Fibroblast of lung (primary cell): ENCODE results near the gene RETNLB.

ENCODE experiments used
- CTCF ChIP-seq, 2 donors: IDR thresholded peaks in 1 of 2; conservative IDR thresholded peaks in 1 of 2; 1 replicate in 1 of 2; 2 replicates in 1 of 2; pipeline ENCODE4 v1.5.1; 2011 to 2012; ENCODE audit warnings: low read length in 2 of 2, control low read depth in 1 of 2, inconsistent platforms in 1 of 2, low read depth in 1 of 2, mild to moderate bottlenecking in 1 of 2
- EZH2 ChIP-seq: IDR thresholded peaks from 2 replicates; pipeline ENCODE4 v1.5.1; 2012; ENCODE audit warnings: low read length, control low read depth, mild to moderate bottlenecking; ENCODE audit errors: missing control alignments

GRCh38 chr3:108806316-108806715, 49.1 kb upstream of the RETNLB start:
- TF ChIP-seq CTCF (conservative IDR thresholded peaks at IDR 0.05 in 1 of 2, IDR thresholded peaks at IDR 0.05 in 1 of 2; ENCODE audit: low read depth in 1 of 2, low read length in 2 of 2) (no peak), EZH2 (no peak)
